HL-60 (cell line): ENCODE results near the gene ELOVL6.

Source experiments
- DNase-seq, 2 experiments: peaks; one replicate each; pipeline ENCODE4 v3.0.0-alpha.2; 2010 to 2020; ENCODE audit warnings: low read depth in 1 of 2, low spot score in 1 of 2
- H3K27ac ChIP-seq: fragments of 250-450 bp; sonication (Bioruptor Pico); replicated peaks from 2 replicates; pipeline ENCODE4 v1.5.1; 2020; ENCODE audit warnings: mild to moderate bottlenecking, moderate library complexity
- H3K27me3 ChIP-seq: fragments of 250-450 bp; sonication (Bioruptor Pico); 2 replicates; pipeline ENCODE4 v1.5.1; 2021; ENCODE audit warnings: mild to moderate bottlenecking, moderate library complexity; ENCODE audit not compliant: insufficient read depth, poor library complexity, severe bottlenecking
- H3K4me3 ChIP-seq: replicated peaks from 2 replicates; pipeline ENCODE4 v1.5.1; 2011; ENCODE audit warnings: mild to moderate bottlenecking, control low read depth, low read length; ENCODE audit not compliant: insufficient read depth
- GABPA ChIP-seq: IDR thresholded peaks from 2 replicates; pipeline ENCODE4 v1.6.1; 2012; ENCODE audit warnings: low read depth
- POLR2AphosphoS5 ChIP-seq: IDR thresholded peaks from 2 replicates; pipeline ENCODE4 v1.6.1; 2012; ENCODE audit warnings: low read depth
- SPI1 ChIP-seq: IDR thresholded peaks from 2 replicates; pipeline ENCODE4 v1.6.1; 2012; ENCODE audit warnings: low read depth, mild to moderate bottlenecking, borderline replicate concordance
- TF ChIP-seq, protein P1 (sequence below): IDR thresholded peaks from 2 replicates; pipeline ENCODE4 v1.6.1; 2012; ENCODE audit warnings: low read depth; ENCODE audit not compliant: insufficient replicate concordance
- TF ChIP-seq, protein P2 (sequence below): IDR thresholded peaks from one replicate; pipeline ENCODE4 v1.5.1; 2011; ENCODE audit warnings: low read length, control low read depth, inconsistent platforms; ENCODE audit not compliant: insufficient read depth

Gene ELOVL6

DNA sequence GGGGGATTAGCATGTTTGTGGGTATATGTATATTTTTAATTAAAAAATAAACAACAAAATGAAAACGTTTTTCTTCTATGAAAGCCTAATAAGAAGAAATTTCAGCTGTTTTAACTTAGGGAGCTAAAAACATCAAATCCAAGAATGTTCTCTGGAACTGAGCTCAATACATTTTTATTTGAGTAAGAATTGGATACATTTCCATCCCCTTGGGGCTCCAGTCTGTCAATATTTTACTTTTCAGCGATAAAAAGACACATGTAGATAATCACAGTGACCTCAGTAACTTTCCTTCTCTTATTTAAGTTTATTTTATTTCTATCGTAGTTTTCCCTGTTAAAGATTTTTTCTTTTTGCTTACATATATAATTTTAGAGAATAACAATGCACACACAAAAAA lies 59.3 kb downstream of the ELOVL6 start:
- Histone ChIP-seq H3K27me3 (peaks cover 3% of the 10 kb centered on the region), H3K27ac (no peak overlapping the region)

DNA sequence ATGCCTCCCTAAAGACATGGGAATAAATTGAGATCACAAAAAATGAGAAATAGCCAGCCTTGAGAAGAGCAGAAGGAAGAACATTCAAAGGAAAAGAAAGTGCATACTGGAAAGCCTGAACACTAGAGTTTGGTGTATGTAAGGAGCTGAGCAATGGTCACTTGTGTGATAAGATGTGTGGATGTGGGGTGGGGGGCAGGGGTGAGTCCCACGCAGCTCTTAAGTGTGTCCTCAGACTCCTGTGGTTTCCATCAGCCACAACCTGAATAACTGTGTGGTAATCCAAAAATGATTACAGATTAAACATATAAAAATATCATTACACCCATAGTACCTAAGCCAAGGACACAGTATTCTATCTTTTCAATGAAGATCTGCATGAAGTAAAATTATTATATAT lies 59.9 kb downstream of the ELOVL6 start:
- H3K4me3 ChIP-seq = no peak overlapping the region
- no peak for DNase-seq
- no peak overlapping the region for H3K27ac ChIP-seq
- peaks cover 3% of the 10 kb centered on the region for H3K27me3 ChIP-seq
- TF ChIP-seq POLR2AphosphoS5 = no peak
- TF ChIP-seq, protein P1, sequence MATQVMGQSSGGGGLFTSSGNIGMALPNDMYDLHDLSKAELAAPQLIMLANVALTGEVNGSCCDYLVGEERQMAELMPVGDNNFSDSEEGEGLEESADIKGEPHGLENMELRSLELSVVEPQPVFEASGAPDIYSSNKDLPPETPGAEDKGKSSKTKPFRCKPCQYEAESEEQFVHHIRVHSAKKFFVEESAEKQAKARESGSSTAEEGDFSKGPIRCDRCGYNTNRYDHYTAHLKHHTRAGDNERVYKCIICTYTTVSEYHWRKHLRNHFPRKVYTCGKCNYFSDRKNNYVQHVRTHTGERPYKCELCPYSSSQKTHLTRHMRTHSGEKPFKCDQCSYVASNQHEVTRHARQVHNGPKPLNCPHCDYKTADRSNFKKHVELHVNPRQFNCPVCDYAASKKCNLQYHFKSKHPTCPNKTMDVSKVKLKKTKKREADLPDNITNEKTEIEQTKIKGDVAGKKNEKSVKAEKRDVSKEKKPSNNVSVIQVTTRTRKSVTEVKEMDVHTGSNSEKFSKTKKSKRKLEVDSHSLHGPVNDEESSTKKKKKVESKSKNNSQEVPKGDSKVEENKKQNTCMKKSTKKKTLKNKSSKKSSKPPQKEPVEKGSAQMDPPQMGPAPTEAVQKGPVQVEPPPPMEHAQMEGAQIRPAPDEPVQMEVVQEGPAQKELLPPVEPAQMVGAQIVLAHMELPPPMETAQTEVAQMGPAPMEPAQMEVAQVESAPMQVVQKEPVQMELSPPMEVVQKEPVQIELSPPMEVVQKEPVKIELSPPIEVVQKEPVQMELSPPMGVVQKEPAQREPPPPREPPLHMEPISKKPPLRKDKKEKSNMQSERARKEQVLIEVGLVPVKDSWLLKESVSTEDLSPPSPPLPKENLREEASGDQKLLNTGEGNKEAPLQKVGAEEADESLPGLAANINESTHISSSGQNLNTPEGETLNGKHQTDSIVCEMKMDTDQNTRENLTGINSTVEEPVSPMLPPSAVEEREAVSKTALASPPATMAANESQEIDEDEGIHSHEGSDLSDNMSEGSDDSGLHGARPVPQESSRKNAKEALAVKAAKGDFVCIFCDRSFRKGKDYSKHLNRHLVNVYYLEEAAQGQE = no peak
- no peak for TF ChIP-seq SPI1
- no peak for TF ChIP-seq GABPA
- TF ChIP-seq, protein P2, sequence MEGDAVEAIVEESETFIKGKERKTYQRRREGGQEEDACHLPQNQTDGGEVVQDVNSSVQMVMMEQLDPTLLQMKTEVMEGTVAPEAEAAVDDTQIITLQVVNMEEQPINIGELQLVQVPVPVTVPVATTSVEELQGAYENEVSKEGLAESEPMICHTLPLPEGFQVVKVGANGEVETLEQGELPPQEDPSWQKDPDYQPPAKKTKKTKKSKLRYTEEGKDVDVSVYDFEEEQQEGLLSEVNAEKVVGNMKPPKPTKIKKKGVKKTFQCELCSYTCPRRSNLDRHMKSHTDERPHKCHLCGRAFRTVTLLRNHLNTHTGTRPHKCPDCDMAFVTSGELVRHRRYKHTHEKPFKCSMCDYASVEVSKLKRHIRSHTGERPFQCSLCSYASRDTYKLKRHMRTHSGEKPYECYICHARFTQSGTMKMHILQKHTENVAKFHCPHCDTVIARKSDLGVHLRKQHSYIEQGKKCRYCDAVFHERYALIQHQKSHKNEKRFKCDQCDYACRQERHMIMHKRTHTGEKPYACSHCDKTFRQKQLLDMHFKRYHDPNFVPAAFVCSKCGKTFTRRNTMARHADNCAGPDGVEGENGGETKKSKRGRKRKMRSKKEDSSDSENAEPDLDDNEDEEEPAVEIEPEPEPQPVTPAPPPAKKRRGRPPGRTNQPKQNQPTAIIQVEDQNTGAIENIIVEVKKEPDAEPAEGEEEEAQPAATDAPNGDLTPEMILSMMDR = no peak

More for the DNA sequence above, 59.3 kb downstream of the ELOVL6 start:
- TF ChIP-seq POLR2AphosphoS5 (no peak), GABPA (no peak), SPI1 (no peak)
- TF ChIP-seq, protein P1 = no peak
- TF ChIP-seq, protein P2 = no peak
- H3K4me3 ChIP-seq = no peak overlapping the region
- DNase-seq = no peak

DNA sequence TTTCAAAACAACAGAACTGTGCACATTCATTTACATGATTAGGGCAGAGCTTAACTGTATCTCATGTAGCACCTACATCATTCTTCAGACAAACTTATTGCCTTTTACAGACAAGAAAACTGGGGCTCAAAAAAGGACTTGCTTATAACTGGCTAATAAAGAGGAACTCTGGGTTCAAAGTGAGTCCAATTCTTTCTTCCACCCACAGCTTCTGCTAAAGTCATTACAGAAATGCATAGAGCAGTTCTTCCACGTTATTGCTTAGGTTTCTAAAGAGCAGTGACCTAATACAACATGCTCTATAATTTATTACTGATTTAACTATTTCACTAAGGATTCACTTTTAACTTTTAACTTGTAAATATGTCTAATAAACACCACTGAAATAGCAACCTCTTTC lies 60.6 kb downstream of the ELOVL6 start:
- Histone ChIP-seq H3K27me3 (peaks cover 3% of the 10 kb centered on the region), H3K4me3 (no peak overlapping the region), H3K27ac (no peak overlapping the region)
- TF ChIP-seq GABPA (no peak), POLR2AphosphoS5 (no peak)
- TF ChIP-seq, protein P1 = no peak
- DNase-seq = no peak

DNA sequence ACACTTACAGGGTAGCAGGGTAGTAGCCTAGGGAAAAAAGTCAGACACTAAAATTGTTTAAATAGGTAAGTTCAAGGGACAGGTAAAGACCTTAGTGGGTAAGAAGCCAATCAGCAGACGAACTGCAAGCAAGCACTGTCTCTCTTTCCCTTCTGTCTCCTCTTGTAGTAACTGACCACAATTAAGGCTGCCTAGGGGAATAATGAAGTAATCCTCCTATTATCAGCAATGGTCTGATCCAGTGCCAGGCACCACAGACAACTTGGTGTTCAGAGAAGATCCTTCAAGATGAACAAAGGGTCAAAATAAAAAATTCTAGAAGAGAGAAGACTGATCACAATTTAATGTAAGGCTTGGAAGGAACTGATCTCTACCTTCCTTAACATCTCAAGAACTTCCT lies 62.9 kb downstream of the ELOVL6 start:
- Histone ChIP-seq H3K4me3 (no peak overlapping the region), H3K27me3 (peaks cover 3% of the 10 kb centered on the region), H3K27ac (no peak overlapping the region)
- no peak for TF ChIP-seq POLR2AphosphoS5
- TF ChIP-seq, protein P1 = no peak
- TF ChIP-seq SPI1 = no peak
- TF ChIP-seq, protein P2 = no peak
- no peak for DNase-seq
